Ecto neural progenitor cell (in vitro differentiated cells): ENCODE data around the gene IMPA2.
"Not testable (repeated sequence)": the region's sequence is repeated elsewhere in the genome, so short reads cannot be mapped to it uniquely, and the experiment has no call there.

Source experiments
- DNase-seq: peaks from one replicate; pipeline ENCODE4 v3.0.0-alpha.2; 2018; ENCODE audit warnings: low spot score

The IMPA2 gene

DNA sequence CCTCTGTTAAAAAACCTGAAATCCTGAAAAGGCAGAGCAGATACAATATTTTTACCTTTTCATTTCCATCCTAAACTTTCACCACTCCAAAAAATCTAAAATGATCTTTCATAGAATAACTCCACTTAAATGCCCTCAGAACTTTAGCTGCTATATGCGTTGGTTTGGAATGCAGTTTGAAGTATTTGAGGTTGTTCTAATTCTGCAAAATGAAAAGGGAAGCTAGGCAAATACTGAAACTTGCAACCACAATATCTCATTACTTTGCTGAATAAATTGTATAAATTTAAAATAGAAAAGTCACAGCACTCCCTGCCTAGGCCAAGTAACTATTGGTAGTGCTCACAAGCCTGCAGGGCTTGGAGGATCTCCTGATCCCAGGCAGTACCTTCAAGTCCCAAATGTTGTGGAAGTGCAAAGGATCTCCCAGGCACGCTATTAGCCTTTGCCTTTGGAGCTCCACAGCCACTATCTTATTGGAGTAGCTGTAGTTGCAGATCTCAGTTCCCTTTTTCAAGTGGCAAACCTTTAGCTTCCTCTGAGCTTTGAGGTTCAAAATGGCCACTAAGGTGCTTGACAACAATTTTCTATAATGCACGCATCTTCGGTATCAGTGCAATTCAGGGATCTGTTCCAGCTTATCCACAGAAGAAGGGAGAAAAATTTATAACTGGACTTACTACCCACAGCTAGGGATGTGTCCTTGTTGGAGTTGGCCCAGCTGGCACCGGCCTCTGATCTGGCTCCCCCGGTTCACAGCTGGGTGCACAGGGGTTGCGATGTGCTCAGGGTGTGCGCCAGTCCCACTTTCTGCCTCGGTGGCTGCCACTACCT lies 68.9 kb downstream of the IMPA2 start:
- no peak for DNase-seq

GRCh38 chr18:12052866-12053265 lies 71.6 kb downstream of the IMPA2 start:
- DNase-seq = no peak

DNA sequence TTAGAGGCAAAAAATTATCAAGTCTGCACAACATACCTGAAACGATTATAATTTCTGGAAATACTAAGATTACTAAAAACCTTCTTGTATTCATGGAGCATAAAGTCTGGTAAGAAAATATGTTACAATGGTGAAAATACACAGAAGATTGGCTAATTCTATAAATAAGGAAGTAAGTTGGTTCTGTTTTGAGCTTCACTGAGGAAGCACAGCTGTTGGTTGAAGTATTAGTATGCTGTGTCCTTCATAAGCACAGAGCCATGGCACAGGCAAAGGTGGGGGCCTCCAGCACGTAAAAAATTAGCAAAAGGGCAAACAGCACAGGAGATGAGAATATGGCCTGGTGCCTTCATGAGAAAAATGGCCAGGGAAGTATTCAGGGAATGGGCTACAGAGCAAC lies 72.0 kb downstream of the IMPA2 start:
- DNase-seq = no peak

- DNase-seq = no peak
Measured at GRCh38 chr18:12056034-12056883, 75.0 kb downstream of the IMPA2 start.

- no peak for DNase-seq
Measured at GRCh38 chr18:12056884-12057402, 75.6 kb downstream of the IMPA2 start.

DNA sequence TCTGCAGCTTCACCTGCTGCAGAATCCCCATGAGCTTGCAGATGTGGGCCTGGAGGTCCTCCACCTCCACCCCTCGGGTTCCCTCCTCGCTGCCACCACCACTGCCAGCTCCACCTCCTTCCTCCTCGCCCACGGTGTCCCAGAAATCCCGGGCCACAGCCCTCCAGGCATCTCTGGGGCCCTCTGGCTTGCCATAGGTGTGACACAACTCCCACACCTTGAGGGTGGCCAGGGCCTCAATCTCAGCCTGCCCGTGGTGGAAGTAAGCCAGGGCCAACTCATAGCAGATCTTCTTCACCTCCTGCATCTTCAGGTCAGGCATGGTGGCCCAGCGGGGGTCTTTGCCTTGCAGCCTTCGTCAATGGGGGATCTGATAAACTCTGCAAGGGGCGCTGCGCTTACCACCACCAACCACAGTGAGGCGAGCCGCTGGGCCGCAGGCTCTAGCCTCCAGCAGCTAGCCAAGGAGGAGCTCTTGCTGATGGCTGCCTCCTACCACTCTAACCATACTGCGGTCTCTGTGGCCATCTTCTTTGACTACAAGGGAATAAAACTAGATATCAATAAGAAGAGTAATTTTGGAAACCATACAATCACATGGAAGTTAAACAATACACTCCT lies 76.2 kb downstream of the IMPA2 start:
- peak; percentile 45 for DNase-seq

GRCh38 chr18:12059334-12060181 lies 78.3 kb downstream of the IMPA2 start:
- DNase-seq = no peak

- DNase-seq = no peak
Measured at GRCh38 chr18:12060182-12060870, 79.0 kb downstream of the IMPA2 start.

DNA sequence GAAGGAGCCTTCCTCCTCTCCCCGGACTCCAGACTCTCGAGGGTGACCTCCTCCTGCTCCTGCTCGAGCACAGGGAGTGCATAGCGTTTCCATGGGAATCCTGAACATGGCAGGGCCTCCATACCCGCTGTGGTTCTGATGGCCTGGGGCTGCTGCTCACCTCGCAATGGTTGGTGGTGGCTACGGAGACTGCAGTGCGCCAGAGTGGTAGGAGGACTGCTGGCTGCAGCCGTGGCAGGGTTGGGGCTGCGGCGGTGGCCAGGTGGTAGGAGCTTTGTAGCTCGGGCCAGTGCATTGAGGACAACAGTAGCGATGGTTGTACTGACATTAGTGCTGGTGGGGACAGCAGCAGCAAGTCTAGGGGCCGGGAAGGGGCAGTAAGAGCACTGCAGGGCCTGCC lies 80.4 kb downstream of the IMPA2 start:
- DNase-seq = no peak

GRCh38 chr18:12062974-12063373 lies 81.7 kb downstream of the IMPA2 start:
- DNase-seq = peak; percentile 42

- DNase-seq = no peak
Measured at GRCh38 chr18:12064086-12064763, 82.9 kb downstream of the IMPA2 start.

DNA sequence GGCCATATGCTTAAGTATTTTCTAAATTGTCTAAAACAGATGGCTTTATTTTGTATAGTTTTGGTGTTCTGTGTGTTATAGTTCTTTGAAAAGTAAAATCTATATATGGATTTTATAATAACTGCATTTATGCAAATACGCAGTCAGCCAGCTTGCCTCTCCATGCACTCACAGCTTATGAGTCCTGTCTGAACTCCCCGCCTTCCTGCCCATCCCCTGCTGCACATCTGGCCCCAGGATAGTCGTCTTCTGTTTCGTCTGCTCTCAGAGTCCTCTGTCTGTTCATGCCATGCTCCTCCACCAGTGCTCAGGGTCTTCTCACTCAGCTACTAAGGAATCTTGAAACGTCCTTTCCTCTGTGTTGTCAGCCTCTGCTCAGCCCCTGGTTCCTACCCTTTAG lies 84.1 kb downstream of the IMPA2 start:
- DNase-seq = no peak

DNA sequence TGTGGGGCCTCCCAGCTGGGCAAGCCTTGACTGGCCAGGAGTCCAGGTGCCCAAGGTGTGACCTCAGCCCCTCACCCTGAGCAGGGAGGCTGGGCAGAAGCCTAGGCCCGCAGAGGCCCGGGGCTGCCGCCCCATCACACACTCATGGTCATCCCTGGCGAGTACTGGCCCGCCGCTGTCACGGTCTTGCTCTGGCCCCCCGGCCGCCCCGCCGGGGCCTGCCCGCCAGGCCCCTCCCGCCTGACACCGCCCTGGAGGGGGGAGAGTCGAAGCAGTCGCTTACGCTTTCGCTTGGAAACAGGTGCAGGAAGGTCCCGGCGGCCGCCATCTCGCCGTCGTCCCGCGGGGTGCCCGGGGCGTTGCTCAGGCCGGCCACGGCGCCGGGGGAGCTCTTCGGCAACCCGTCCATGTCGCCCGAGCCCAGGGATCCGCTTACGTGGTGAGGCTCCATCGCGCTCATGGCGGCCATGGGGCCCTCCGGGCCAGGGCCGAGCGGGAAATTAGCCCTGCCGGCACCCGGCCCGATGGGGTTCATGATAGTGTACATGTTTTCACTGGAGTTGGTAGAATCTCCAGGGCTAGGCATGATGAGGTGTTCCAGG lies 85.7 kb downstream of the IMPA2 start:
- no peak for DNase-seq

DNA sequence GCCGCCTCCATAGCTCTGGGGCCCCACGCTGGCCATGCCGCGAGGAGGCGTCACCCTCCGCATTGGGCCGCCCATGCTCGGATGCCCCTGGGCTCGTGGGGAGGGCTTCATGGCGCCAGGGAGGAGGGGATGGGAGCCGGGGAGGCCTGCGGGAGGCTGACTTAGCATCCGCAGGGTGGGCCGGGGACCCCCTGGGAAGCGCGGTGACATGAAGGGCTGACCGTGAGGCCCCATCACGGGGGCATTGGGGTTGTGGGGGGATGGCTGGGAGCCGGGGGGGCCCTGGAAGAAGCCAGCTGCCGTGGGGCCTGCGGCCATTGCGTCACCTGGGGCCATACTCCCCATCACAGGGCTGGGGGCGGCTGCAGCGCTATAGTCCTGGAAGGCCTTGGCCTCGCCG lies 86.4 kb downstream of the IMPA2 start:
- DNase-seq = no peak

- DNase-seq = not testable (repeated sequence)
Measured at GRCh38 chr18:12068316-12068949, 87.1 kb downstream of the IMPA2 start.

- DNase-seq = no peak
Measured at GRCh38 chr18:12068950-12069320, 87.6 kb downstream of the IMPA2 start.

GRCh38 chr18:12071066-12071465 lies 89.8 kb downstream of the IMPA2 start:
- not testable (repeated sequence) for DNase-seq

DNA sequence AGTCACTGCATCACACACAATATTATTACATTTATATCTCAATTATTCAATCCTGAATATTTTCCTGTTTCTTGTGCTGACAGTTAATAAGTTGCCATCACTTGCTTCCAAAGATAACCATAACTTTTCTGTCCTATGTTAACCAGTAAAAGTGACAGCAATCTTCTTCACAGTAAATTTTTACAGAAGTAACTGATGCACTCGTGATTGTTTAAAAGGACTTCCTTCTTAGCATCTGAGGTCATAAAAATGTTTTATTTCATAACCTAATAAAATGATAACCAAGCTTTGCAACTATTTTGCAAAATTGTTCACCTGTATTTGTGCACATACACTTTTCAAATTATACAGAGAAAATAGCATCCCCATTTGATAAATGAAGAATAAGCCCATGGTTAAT lies 91.7 kb downstream of the IMPA2 start:
- DNase-seq = no peak

- no peak for DNase-seq
Measured at GRCh38 chr18:12074736-12075135, 93.4 kb downstream of the IMPA2 start.
